ENCODE results near the gene TLX1.

Gene TLX1

GRCh38 chr10:101112799-101113594, 18.1 kb upstream of the TLX1 start:
- DNase-seq (ENCODE audit: low read depth in 2 of 2): no peak

GRCh38 chr10:101113890-101114403, 17.2 kb upstream of the TLX1 start:
- DNase-seq (ENCODE audit: low read depth in 2 of 2): no peak

- DNase-seq (ENCODE audit: low read depth in 2 of 2): no peak
These were observed 16.5 kb upstream of the TLX1 start for GRCh38 chr10:101114646-101115045.

GRCh38 chr10:101116754-101117153, 14.3 kb upstream of the TLX1 start:
- no peak for DNase-seq (ENCODE audit: low read depth in 2 of 2)

GRCh38 chr10:101118031-101118430, 13.1 kb upstream of the TLX1 start:
- DNase-seq (ENCODE audit: low read depth in 2 of 2): no peak

GRCh38 chr10:101120520-101120883, 10.6 kb upstream of the TLX1 start:
- no peak for DNase-seq (ENCODE audit: low read depth in 2 of 2)

- DNase-seq (ENCODE audit: low read depth in 2 of 2): no peak
These were observed 10.0 kb upstream of the TLX1 start for GRCh38 chr10:101120884-101121653.

GRCh38 chr10:101121654-101122031, 9.5 kb upstream of the TLX1 start:
- no peak for DNase-seq (ENCODE audit: low read depth in 2 of 2)

GRCh38 chr10:101122270-101123084, 8.6 kb upstream of the TLX1 start:
- DNase-seq (ENCODE audit: low read depth in 2 of 2): no peak

GRCh38 chr10:101123085-101123814, 7.8 kb upstream of the TLX1 start:
- DNase-seq (ENCODE audit: low read depth in 2 of 2): no peak

GRCh38 chr10:101123815-101124617, 7.1 kb upstream of the TLX1 start:
- DNase-seq (ENCODE audit: low read depth in 2 of 2): no peak

GRCh38 chr10:101124933-101125332, 6.2 kb upstream of the TLX1 start:
- no peak for DNase-seq (ENCODE audit: low read depth in 2 of 2)

- DNase-seq (ENCODE audit: low read depth in 2 of 2): no peak
These were observed 4.1 kb upstream of the TLX1 start for GRCh38 chr10:101126684-101127628.

- DNase-seq (ENCODE audit: low read depth in 2 of 2): no peak
These were observed 959 bp upstream of the TLX1 start for GRCh38 chr10:101130141-101130540.

GRCh38 chr10:101131962-101132635, 999 bp downstream of the TLX1 start:
- DNase-seq (ENCODE audit: low read depth in 2 of 2): no peak

GRCh38 chr10:101132636-101133473, 1.8 kb downstream of the TLX1 start:
- DNase-seq (ENCODE audit: low read depth in 2 of 2): no peak

- no peak for DNase-seq (ENCODE audit: low read depth in 2 of 2)
These were observed 2.6 kb downstream of the TLX1 start for GRCh38 chr10:101133489-101134298.
